GM19023 (cell line): ENCODE measurements around the gene CDH4.

Source experiments
- ATAC-seq: cut with Tn5 transposase; IDR thresholded peaks from one replicate; pipeline ENCODE4 v1.9.1; 2021; ENCODE audit warnings: mild to moderate bottlenecking, moderate library complexity; ENCODE audit not compliant: unreplicated experiment

Gene CDH4

GRCh38 chr20:61299618-61300017, 47.6 kb downstream of the CDH4 start:
- ATAC-seq = no peak

- no peak for ATAC-seq
Observed at GRCh38 chr20:61300293-61300692, 48.2 kb downstream of the CDH4 start.

GRCh38 chr20:61300709-61301108, 48.6 kb downstream of the CDH4 start:
- no peak for ATAC-seq

GRCh38 chr20:61301711-61302525, 49.9 kb downstream of the CDH4 start:
- ATAC-seq = no peak

- no peak for ATAC-seq
Observed at GRCh38 chr20:61303217-61303616, 51.2 kb downstream of the CDH4 start.

- no peak for ATAC-seq
Observed at GRCh38 chr20:61303675-61304074, 51.6 kb downstream of the CDH4 start.

GRCh38 chr20:61304750-61305149, 52.7 kb downstream of the CDH4 start:
- ATAC-seq = no peak

- ATAC-seq = no peak
Observed at GRCh38 chr20:61306937-61307475, 54.9 kb downstream of the CDH4 start.

GRCh38 chr20:61307686-61308476, 55.8 kb downstream of the CDH4 start:
- ATAC-seq = no peak

GRCh38 chr20:61308477-61308774, 56.4 kb downstream of the CDH4 start:
- no peak for ATAC-seq

GRCh38 chr20:61310954-61311353, 58.9 kb downstream of the CDH4 start:
- ATAC-seq = no peak

GRCh38 chr20:61311656-61312387, 59.8 kb downstream of the CDH4 start:
- no peak for ATAC-seq

GRCh38 chr20:61312925-61313324, 60.9 kb downstream of the CDH4 start:
- ATAC-seq = no peak

- ATAC-seq = no peak
Observed at GRCh38 chr20:61313396-61313795, 61.3 kb downstream of the CDH4 start.

- no peak for ATAC-seq
Observed at GRCh38 chr20:61314326-61315010, 62.4 kb downstream of the CDH4 start.

GRCh38 chr20:61315319-61315718, 63.3 kb downstream of the CDH4 start:
- no peak for ATAC-seq

- no peak for ATAC-seq
Observed at GRCh38 chr20:61316346-61316745, 64.3 kb downstream of the CDH4 start.

GRCh38 chr20:61317966-61318530, 66.0 kb downstream of the CDH4 start:
- no peak for ATAC-seq

- ATAC-seq = no peak
Observed at GRCh38 chr20:61320691-61321425, 68.8 kb downstream of the CDH4 start.

- no peak for ATAC-seq
Observed at GRCh38 chr20:61321481-61321880, 69.4 kb downstream of the CDH4 start.
